OCI-LY1 (cell line): ENCODE measurements around the gene ATP6V1E1.

Source experiments
- EZH2 ChIP-seq: fragments of 200-600 bp; sonication (generic), shearing (Covaris generic); IDR thresholded peaks from 2 replicates; pipeline ENCODE4 v1.8.0; 2017; ENCODE audit warnings: borderline replicate concordance, mixed run types, mild to moderate bottlenecking, antibody characterized with exemption, low read length, moderate library complexity, mixed read lengths
- TF ChIP-seq, protein P1 (sequence below): fragments of 200-600 bp; sonication (generic), shearing (Covaris generic); IDR thresholded peaks from 2 replicates; pipeline ENCODE4 v1.5.1; 2017; ENCODE audit warnings: mild to moderate bottlenecking, antibody characterized with exemption, low read length, moderate library complexity, mixed read lengths

DNA sequence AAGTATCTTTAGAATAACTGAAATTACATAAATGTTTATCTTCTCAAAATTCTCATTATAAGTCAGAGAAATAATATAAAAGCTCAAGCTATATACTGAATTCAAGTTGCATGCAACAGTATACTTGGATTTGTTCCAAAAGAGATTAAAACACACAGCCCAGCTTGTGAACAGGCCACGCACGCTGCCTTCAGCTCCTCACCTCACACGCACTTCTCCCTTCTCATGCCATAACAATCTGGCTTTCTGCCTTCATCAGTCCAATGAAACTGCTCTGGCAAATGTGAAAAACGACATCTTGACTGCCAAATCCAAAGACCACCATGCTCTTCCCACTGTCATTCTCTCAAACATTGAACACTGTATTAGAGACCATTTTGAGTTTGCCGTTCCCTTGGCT lies 22.1 kb downstream of the ATP6V1E1 start:
- TF ChIP-seq, protein P1, sequence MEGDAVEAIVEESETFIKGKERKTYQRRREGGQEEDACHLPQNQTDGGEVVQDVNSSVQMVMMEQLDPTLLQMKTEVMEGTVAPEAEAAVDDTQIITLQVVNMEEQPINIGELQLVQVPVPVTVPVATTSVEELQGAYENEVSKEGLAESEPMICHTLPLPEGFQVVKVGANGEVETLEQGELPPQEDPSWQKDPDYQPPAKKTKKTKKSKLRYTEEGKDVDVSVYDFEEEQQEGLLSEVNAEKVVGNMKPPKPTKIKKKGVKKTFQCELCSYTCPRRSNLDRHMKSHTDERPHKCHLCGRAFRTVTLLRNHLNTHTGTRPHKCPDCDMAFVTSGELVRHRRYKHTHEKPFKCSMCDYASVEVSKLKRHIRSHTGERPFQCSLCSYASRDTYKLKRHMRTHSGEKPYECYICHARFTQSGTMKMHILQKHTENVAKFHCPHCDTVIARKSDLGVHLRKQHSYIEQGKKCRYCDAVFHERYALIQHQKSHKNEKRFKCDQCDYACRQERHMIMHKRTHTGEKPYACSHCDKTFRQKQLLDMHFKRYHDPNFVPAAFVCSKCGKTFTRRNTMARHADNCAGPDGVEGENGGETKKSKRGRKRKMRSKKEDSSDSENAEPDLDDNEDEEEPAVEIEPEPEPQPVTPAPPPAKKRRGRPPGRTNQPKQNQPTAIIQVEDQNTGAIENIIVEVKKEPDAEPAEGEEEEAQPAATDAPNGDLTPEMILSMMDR = no peak
- TF ChIP-seq EZH2 = no peak
